Iris pigment epithelial cell (primary cell): ENCODE data around the gene INS.
A peak's percentile ranks its signal among the peaks of the same experiment; 100 is the strongest.

ENCODE experiments used
- DNase-seq: peaks from one replicate; pipeline ENCODE4 v3.0.0-alpha.2; 2011; ENCODE audit warnings: low read depth

INS gene

DNA sequence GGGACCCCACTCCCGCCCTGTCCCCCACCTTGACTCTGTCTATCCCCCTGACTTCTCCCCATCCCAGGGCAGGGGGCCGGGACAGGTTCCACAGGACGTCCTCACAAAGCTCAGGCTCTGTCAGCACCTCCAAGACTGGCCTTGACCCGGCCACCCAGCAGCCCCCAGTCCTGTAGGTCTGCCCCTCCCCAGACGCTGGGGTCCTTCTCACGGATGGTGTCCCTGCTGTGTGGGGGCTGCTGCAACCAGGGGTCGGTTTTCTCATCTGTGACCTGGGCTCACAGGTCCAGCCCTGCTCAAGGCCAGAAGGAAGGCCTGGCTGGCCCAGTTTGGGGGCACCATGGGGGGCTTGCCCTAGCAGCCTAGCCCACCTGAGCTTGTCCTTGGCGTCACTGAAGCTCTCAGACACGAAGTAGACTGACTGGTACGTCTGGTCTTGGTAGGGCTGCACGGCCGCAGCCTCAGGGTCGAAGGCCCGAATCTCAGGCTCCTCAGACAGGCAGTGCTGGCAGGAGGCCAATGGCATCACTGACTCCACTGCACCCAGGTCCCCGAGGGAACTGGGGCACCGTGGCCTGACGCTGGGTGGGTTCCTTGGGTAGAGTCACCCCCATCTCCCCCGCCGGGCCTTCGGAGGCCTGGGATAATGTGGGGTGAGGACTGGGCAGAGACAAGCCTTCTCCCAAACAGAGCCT is 4.0 kb upstream of the INS start:
- no peak for DNase-seq

DNA sequence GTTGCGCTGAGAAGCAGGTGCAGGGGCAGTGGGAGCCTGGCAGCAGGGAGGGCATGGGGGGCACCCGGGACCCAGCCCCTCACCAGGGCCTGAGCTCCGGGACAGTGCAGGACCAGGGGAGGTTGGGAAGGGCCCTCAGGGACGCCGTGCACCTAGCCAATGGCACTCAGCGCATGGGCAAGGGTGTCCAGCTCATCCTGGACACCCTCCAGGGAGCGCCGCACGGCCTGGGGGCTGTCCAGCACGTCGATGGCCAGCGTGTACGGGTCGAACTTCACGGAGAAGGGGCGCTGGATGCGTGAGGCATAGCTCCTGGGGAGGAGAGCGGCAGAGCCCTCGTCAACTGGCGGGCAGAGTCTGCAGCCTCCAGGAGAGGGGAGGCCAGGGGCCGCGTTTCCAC is 3.1 kb upstream of the INS start:
- no peak for DNase-seq

DNA sequence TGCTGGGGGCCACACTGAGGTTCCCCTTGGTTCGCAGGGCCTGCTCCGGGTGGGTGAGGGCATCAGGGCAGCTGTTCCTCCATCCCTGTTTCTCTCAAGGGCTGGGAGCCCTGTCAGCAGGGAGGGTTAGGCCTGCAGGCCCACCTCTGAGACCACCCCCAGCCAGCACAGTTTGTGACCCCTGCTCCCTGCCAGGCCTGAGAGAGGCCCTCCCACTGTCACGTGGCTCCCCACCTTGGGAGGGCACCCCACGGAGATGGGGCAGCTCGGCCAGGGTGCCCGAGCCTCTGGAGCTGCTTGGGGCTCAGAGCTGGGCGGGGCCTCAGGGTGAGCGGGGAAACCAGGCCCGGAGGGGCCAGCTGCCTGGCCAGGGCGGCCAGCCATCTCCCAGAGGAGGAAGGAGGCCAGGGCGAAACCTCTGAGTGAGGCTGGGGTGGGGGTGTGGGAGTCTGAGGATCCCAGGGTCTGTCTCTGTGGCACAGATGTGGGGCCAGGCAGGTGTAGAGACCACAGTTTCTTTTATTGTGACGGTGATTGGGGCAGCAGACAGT is 2.5 kb upstream of the INS start:
- DNase-seq: no peak

DNA sequence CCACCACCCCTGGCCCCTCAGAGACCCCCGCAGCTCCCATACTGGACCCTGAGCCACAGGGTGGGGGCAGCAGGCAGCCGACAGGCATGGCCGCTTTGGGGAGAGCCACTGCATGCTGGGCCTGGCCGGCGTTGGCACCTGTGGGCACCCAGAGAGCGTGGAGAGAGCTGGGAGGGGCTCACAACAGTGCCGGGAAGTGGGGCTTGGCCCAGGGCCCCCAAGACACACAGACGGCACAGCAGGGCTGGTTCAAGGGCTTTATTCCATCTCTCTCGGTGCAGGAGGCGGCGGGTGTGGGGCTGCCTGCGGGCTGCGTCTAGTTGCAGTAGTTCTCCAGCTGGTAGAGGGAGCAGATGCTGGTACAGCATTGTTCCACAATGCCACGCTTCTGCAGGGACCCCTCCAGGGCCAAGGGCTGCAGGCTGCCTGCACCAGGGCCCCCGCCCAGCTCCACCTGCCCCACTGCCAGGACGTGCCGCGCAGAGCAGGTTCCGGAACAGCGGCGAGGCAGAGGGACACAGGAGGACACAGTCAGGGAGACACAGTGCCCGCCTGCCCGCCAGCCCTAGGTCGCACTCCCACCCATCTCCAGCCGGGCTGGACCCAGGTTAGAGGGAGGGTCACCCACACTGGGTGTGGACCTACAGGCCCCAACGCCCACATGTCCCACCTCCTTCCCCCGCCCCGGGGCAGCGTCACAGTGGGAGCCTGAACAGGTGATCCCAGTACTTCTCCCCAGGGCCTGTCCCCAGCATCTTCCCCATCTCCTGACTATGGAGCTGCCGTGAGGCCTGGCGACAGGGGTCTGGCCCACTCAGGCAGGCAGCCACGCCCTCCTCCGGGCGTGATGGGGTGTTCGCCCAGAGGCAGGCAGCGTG is 1.2 kb downstream of the INS start:
- no peak for DNase-seq

DNA sequence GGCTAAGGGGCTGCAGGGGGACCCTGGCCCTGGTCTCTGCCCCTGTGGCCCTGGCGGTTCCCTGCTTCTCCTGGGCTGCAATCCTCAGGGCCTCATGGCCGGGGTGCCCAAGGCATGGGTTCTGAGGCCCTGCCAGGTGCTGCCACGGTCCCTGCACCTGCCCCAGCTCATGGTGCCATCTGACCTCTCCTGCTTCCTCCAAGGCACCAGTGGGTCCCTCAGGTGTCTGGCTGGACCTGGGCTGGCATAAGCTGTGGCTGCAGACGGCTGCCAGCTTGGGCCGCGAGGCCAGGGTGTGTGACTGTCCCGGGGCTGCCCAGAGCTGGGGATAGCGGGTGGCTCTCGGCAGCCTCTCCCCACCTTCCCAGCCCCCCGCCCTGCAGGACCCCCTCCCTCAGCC is 2.0 kb downstream of the INS start:
- no peak for DNase-seq

DNA sequence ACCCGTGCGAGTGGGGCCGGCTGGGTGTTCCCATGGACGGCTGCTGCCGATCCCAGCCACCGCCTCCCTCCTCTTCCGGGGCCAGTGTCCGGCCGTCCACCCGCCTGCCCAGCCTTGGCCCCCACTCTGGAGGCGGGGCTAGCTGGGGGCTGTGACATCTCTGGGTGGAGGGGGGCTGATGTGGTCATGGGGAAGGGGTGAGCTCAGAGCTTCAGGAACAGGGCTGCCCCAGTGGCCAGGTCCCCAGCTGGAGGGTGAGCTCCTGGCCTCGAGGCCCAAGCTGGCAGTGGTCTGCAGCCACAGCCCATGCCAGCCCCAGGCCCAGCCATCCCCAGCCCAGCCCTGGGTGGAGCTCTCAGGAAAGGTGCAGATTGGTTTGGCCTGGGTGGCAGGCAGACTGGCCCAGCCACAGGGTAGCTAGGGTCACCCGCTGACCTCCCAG is 2.7 kb downstream of the INS start:
- DNase-seq: no peak

DNA sequence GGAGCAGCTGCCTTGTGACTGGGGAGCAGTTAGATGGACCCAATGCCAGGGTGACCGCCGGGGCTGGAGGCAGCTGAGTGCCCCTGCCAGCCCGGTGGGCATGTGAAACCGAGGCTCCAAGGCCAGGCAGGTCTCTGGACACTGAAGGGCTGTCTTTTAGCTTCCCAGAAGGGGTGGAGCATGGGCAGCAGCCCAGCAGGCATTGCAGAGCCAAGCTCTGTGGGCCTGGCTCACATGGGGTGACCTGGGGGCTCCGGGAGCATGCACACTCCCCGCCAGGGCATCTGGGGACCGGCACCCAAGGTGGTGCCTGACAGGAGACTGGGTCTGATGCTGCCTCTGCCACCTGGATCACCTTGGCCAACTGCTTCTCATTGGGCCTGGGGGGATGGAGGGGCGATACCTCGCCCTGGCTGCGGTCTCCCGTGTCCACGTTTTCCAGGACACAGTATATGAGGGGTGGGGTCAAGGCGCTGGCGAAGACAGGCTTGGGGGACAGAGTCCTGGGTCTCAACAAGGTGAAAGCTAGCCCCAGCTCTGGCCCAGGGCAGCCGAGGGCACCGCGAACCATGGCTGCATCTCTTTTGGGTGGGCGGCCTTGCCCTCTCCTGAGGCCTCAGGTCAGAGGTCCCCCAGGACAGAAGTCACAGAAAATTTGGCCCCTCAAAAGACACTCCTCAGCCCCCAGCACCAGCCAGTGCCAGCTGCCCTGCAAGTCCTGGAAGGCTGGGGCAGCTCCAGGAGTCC is 3.5 kb downstream of the INS start:
- no peak for DNase-seq

DNA sequence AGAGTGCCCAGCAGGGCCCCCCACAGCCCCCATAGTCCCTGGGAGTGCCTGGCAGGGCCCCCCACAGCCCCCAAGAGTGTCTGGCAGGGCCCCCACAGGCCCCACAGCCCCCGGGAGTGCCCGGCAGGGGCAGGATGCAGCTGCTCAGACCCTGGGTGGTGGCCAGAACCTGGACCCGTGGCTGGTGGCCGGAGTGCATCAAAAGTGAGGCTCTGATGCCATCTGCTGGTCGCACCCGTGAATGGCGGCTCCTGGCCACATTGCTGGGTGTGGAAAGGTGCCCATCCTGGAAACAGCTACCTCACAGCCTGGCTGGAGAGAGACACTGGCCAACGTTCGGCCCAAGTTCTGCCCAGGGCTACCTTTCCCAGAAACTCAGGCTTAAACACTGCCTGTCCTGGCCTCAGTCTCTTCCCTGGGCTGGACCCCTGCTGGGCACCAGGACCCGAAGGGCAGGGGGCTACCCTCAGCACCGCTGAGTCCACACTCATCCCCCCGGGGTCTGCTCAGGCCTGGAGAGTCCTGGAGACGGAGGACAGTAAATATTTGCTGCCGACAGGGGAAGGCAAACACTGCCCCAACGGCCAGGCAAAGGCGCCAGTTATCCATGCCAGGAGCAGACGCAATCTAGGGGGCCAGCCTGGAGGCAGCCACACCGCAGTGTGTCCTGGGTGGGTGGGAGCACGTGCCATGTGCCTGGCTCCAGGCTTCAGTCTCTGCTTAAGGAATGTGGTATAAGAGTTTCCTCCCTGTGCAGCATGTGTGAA is 4.4 kb downstream of the INS start:
- DNase-seq: peak; percentile 40

DNA sequence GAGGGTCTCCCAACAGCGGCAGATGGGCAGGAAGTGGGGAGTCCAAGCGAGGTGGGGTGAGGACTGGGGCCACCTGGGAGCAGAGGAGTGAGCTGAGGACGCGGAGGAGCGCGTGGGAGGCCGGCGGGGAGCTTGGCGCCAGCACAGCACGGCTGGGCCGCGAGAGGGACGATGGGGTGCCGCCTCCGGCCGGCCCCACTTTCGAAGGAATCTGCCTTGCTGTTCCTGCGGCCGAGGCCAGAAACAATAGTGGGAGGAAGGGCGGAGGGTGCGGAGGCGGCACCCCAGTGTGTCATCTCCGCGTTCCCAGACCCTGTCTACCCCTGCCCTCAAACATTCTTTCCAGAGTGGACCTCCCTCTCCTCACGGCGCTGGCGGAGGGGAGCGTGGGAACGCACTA is 5.5 kb downstream of the INS start:
- no peak for DNase-seq

DNA sequence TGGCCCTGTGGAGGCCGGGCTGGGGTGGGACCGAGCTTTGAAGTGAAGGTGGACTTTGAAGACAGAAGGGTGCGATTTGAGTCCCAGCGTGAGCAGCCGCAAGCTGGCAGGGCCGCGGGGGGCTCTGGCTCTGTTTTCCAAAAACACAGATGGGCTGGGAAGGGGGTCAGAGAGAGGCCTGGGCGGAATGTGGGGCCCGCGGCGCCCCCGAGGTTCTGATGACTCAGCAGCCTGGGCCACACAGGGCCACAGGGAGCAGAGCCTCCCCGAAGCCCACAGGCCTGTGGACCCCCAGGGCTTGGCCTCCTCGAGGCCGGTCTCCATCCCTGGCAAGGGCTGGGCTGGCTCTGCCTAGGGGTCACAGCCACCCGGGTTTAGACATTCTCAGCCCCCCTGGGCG is 6.1 kb downstream of the INS start:
- no peak for DNase-seq

DNA sequence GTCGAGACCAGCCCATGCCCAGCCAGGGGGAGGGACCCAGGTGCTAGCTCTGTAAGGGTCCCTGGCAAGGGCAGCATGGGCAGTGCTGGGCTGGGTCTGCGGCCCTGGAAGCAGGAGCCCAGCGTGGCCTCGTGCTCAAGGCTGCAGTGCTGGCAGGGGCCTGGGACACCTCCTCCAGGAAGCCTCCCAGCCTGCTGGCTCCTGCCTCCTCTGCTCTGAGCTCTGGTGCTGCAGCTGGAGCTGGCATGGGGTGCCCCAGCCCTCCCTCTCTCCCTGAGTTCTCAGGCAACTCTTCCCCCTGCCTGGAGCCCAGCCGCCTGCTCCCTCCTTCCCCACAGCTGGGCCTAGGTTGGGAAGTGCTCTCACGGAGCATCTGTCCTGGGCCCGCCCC is 6.8 kb downstream of the INS start:
- DNase-seq: no peak

DNA sequence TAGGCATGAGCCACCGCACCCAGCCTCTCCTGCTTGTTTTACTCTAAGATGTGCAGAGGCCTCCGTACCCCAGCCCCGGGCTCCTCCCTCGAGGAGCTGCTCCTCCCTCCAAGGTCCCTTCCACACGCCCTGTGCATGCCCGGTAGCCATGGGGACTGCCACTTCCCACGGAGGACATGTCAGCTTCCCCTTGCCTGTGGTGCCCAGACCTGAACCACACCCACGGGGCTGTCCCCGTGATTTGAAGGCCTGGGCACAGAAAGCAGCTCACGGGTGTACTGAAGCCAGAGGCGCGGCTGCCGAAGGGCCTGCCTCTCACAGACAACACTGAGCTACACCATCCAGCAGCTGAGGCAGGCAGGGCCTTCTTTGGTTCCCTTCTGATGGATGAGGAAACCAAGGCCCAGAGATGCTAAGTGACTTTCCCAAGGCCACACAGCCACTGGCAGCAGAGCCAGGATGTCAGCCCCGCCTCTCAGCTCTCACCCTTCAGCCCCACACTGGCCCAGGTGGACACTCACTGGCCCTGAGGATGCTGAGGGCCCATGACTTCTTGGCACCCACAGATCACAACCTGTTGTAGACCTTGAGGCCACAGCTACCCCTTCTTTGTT is 7.3 kb downstream of the INS start:
- DNase-seq: no peak

DNA sequence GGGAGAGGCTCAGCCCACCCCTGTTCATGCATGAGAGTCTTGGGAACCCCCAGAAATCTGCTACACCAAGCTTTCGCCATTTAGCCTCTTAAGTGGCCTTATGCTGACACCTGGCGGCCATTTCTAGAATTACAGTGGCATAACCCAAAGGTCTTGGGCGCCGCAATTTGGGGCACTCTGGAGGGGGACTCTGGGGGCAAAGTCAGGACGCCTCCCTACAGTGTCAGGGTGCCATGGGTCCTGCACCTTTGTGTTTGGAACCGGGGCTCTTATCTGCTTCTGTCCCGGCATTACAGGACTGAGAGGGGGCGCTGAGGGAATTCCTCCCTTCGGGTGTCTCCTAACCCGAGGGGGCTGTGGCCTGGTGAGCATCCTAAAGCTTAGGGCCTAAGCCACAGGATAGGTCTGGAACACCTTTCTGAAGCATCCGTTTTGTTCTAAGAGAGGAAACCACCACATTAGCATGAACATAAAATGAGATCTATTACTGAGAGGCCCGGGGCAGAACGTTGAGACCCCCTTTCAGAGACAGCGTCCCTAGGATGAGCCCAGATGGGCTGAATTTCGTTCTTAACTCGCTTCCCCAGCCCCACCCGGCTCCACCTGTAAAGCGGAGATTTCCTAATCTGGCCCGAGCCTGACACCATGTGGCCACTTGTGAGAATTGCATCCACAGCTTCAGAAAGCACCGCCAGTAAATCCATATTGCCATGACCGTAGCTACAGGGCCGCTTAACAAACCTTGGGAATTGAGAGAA is 9.3 kb downstream of the INS start:
- peak; percentile 56 for DNase-seq

DNA sequence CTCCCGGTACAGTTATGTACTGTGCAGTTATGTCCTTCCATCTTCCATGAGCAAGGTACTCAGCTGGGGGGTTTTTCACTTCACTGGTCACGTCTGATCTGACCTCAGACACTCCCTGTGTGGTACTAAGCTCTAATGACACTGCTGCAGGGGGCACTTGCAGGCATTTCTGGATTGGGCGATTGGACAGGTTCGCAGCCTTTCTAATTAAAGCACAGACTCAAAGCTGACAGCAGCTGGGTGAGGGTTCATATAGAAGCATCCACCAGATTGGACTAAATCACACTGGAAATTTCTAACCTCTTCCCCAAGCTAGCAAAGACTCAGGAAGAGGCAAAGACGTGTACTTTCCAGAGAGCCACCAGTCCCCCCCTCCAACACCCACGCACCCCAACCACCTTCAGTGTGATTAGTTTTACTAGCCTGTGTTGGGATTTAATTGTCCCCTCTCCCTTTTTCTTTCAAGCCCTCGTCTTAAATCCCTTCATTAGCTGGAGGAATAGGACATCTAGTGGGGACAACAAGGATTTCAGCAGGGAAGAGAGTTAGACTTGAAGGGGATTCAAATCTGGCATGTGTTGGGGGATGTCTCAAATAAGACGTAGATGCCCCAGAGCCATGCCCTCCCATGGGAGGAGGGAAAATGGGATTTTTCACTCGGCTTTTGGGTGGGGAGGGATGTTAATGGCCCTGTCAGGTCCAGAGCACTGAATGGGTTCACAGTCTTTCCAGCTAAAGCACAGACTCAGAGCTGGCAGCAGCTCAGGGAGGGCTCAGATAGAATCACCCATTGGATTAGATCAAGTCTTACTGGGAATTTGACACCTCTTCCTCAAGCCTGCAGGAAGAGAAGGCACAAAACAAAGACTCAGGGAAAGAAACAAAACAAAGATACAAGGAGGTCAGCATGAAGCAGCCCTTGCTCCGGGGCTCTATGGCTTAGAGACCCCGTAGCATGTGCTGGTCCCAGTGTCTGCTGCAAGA is 10.9 kb downstream of the INS start:
- peak; percentile 74 for DNase-seq

DNA sequence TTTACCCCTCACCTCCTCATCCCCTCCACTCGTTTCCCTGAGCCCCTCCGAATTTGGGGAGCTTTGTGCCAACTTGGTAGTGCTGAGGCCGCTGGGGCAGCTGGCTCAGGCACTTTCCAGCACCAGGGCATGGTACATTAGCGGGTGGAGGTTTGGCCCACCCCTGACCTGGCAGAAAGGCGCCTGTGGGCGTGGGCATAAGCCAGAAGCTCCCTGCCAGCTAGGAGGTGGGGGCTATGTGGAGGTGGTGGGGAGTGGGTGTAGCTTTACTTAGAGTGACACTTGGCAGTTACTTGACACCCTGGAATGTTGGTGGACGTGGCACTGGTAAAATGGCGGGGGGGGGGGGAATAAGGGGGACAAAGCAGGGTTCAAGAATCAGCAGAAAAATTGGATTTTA is 11.5 kb downstream of the INS start:
- DNase-seq: no peak

DNA sequence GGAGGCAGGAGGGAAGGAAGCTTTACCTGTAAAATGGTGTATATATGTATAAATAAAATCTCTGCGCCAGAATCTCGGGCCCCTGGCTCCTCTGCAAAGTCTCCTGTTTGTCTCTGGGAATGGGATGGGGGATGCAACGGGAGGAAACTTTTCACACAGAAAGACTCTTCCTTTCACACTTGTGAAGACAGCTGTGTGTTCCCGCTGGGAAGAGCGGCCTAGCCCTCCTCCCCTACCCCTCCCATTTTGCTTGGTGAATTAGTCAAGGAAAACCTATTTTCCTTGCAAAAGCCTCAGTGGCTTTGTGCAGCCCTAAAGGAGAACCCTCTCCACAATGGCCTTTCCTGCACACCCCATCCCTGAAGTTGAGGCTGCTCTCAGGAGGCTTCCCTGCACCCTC is 12.4 kb downstream of the INS start:
- no peak for DNase-seq

DNA sequence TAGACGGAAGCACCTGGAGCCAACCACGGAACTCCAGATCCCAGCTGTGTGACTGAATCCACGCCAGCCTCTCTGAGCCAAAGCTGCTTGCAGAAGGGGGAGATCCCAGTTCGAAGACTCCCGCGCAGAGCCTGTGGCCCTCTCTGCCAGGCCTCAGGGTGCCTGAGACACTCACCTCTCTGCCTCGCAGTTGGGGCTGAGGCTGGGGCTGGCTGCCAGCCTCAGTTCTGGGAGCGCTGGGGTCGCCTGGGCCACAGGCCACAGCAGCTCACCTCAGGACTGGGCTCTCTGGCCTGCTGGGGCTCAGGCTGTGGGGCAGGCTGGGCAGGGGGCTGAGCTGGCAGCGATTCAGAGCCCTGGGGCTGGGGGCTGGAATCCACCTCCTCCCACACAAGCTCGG is 13.6 kb downstream of the INS start:
- DNase-seq: no peak

DNA sequence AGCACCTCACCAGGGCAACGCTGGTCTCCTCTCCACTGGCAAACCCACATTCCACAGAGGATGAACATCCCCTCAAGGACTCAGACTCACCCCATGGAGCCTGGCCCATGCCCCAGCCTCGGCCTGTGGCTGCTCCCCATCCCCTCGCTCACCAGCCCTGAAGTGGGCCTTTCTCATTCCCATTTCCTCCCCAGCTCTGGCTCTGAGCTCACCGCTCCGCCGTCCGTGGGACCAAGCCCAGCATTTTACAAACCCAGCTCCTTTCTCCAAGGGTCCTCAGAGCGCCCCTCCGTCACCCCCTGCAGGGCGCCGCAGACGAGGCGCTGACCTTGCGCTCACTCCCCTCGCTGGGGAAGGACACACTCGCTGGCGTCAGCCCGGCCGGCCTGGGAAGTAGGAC is 15.0 kb downstream of the INS start:
- DNase-seq: no peak

DNA sequence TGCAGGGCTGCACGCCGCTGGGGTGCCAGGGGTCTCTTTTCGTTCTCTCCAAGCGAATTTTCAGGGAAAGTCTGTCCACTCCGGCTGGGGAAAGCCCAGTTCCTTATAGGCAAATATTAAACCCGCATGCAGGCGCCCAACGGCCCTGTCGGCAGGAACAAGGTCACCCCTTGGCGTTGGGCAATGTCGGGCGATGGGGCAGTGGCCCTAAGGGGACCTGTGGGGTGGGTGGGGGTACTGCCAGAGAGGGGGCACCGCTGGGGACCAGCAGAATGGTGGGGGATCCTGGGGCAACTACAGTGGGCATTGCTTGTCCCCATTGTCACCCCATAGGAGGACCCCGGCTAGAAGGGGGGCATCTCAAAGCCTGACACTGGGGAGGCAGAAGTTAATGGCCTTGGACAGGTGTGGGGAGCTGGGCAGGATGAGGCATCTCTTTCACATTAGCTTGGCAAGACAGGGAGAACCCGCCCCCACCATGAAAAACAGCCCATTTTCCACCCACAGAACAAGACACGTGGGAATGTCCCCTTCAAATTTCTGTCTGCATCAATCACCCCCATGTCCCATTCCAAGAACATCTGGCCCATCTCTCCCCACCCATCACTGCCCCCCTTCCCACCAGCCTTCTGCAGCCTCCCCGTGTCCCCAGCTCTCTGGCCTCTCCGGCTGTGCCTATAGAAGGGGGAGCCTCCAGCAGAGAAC is 16.3 kb downstream of the INS start:
- DNase-seq: no peak
